ENCODE data around the gene DUOX1. TPM values are rescaled to one million over a fixed set of nuclear protein-coding genes. Genes with fewer than 3 reads are reported as not detected.

Gene DUOX1
- total RNA-seq, 1 donor from 2014 or later: not detected

GRCh38 chr15:45186771-45187577 lies 57.2 kb downstream of the DUOX1 start:
- no peak for DNase-seq (ENCODE audit: low read depth, low spot score)

GRCh38 chr15:45187578-45187893 lies 57.7 kb downstream of the DUOX1 start:
- no peak for DNase-seq (ENCODE audit: low read depth, low spot score)

GRCh38 chr15:45187894-45188830 lies 58.4 kb downstream of the DUOX1 start, which contains the start of gene SHF:
SHF (minus strand) TSS chr15:45187966; CDS start chr15:45187951, 15 bp downstream.
- DNase-seq (ENCODE audit: low read depth, low spot score): no peak

GRCh38 chr15:45197512-45197911 lies 67.7 kb downstream of the DUOX1 start:
- DNase-seq (ENCODE audit: low read depth, low spot score): no peak

GRCh38 chr15:45198337-45199135 lies 68.7 kb downstream of the DUOX1 start:
- DNase-seq (ENCODE audit: low read depth, low spot score): peak; percentile 91

GRCh38 chr15:45199136-45199810 lies 69.5 kb downstream of the DUOX1 start:
- no peak for DNase-seq (ENCODE audit: low read depth, low spot score)

GRCh38 chr15:45200001-45200798 lies 70.4 kb downstream of the DUOX1 start:
- DNase-seq (ENCODE audit: low read depth, low spot score): peak; percentile 60

GRCh38 chr15:45200799-45201556 lies 71.2 kb downstream of the DUOX1 start:
- DNase-seq (ENCODE audit: low read depth, low spot score): peak; percentile 35

- DNase-seq (ENCODE audit: low read depth, low spot score): no peak
These were observed 71.7 kb downstream of the DUOX1 start for GRCh38 chr15:45201557-45201859.

- DNase-seq (ENCODE audit: low read depth, low spot score): no peak
These were observed 72.1 kb downstream of the DUOX1 start for GRCh38 chr15:45201869-45202268.

- DNase-seq (ENCODE audit: low read depth, low spot score): no peak
These were observed 73.4 kb downstream of the DUOX1 start for GRCh38 chr15:45203182-45203581.

- no peak for DNase-seq (ENCODE audit: low read depth, low spot score)
These were observed 75.4 kb downstream of the DUOX1 start for GRCh38 chr15:45205192-45205591.

GRCh38 chr15:45212493-45212892 lies 82.7 kb downstream of the DUOX1 start:
- DNase-seq (ENCODE audit: low read depth, low spot score): no peak

Other genes with a start within 250 kb of the DUOX1 start
- gene TERB2, start 173.3 kb upstream of the DUOX1 start, total RNA-seq: not detected in 2 replicates
- 19.9 and 30.5 TPM in 2 replicates for gene SORD, start 106.8 kb upstream of the DUOX1 start, total RNA-seq
- not detected in 2 replicates for gene DUOX2, start 15.8 kb upstream of the DUOX1 start, total RNA-seq
- not detected in 2 replicates for gene DUOXA2, start 15.7 kb upstream of the DUOX1 start, total RNA-seq
- not detected in 2 replicates for gene DUOXA1, start 115 bp upstream of the DUOX1 start, total RNA-seq
- gene SHF, start 58.0 kb downstream of the DUOX1 start, total RNA-seq: 1.2 and 1.9 TPM in 2 replicates
- gene SLC28A2, start 122.2 kb downstream of the DUOX1 start, total RNA-seq: not detected in 2 replicates
- 0.46 and 0.53 TPM in 2 replicates for gene GATM, start 248.6 kb downstream of the DUOX1 start, total RNA-seq